NCI-H345 (cell line): Measurements from ENCODE around the gene COL1A1.
A peak's percentile ranks its signal among the peaks of the same experiment; 100 is the strongest.

Experiments used
- DNase-seq: peaks from one replicate; lab custom pipeline; 2025; lab: John Stamatoyannopoulos, UW

The COL1A1 gene

DNA sequence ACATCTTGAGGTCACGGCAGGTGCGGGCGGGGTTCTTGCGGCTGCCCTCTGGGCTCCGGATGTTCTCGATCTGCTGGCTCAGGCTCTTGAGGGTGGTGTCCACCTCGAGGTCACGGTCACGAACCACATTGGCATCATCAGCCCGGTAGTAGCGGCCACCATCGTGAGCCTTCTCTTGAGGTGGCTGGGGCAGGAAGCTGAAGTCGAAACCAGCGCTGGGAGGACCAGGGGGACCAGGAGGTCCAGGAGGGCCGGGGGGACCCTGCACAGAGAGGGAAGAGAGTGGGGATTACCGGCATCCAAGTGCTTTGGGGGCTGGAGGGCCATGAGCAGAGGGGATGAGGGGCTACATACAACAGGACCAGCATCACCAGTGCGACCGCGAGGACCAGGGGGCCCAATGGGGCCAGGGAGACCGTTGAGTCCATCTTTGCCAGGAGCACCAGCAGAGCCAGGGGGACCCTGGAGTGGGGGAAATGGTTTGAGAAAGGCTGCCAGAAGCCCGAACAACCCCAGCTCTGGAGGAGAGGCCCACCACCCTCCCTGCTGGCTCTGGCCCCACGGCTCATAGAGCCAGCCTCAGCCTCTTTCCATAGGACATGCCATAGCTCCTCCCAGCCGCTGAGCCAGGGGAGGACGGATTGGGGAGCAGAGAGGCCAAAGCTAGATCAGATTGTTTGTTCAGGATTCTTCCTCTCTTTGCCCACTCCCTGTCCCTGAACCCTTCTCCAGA lies 14.6 kb downstream of the COL1A1 start:
- DNase-seq: no peak

DNA sequence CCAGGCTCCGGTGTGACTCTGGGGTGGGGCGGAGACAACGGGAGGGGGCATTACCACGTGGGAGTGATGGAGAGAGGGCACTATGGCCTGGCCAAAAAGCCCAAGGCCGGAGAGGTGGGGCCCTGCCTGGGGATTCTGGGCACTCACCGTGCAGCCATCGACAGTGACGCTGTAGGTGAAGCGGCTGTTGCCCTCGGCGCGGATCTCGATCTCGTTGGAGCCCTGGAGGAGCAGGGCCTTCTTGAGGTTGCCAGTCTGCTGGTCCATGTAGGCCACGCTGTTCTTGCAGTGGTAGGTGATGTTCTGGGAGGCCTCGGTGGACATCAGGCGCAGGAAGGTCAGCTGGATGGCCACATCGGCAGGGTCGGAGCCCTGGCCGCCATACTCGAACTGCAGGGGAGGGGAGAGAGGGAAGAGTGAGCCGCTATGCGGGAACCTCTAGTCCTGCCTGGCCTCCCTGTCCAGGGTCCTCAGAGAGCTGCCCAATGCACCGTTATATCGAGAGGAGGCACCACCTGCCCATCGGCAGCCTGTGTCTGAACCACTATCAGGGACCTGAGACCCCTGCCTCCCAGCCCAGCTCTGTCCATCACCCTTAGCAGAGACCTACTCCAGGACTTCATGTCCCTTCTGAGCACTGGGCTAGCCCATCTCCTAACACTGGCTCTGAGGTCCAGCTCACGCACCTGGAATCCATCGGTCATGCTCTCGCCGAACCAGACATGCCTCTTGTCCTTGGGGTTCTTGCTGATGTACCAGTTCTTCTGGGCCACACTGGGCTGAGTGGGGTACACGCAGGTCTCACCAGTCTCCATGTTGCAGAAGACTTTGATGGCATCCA lies 15.6 kb downstream of the COL1A1 start:
- no peak for DNase-seq

DNA sequence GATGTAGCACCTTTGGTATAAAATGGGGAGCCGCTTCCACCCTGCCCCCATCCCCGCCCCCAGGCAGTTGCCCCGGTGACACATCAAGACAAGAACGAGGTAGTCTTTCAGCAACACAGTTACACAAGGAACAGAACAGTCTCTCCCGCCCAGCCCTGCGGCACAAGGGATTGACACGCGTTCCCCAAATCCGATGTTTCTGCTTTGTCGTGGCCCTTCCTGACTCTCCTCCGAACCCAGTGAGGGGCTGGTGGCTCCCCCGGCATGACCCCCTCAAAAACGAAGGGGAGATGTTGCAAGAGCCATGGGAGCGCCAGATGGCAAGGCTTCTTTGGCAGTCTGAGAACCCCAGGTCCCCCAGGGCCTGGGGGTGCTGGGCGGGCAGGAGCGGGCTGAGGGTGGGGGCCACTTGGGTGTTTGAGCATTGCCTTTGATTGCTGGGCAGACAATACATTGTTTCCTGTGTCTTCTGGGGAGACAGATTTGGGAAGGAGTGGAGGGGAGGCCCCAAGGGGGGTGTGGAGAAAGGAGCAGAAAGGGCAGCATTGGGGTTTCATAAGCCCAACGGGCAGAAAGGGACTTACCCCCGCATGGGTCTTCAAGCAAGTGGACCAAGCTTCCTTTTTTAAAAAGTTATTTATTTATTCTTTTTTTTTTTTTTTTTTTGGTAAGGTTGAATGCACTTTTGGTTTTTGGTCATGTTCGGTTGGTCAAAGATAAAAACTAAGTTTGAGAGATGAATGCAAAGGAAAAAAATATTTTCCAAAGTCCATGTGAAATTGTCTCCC lies 16.6 kb downstream of the COL1A1 start:
- DNase-seq: no peak

- no peak for DNase-seq
These were observed 17.4 kb downstream of the COL1A1 start for GRCh38 chr17:50184064-50184463.

DNA sequence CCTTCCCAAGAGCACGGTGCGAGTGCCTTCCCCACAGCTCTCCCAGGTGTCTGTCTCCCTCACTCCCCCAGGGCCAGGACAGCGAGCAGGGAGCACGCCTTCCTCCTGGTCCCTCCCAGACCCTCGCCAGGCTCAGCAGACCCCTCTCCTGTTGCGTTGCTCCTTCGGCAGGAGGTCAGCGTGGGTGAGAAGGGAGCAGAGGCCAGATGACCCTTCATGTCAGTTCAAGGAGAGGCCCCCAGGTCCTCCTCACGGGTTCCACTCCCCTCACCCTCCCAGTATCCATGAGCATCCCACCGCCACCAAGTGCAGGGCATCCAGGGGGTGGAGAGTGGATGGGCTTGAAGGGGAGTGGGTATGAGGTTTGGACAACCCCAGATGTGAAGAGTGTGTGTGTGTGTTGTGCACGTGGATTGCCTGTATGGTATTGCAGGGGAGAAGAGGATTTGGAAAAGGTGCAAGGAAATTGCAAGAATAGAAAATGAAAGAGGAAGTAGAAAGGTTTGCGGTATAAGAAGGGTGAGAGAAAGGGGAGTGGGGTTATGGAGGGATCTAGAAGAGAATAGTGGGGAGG lies 17.9 kb downstream of the COL1A1 start:
- no peak for DNase-seq

GRCh38 chr17:50182783-50183420 lies 18.5 kb downstream of the COL1A1 start:
- no peak for DNase-seq

DNA sequence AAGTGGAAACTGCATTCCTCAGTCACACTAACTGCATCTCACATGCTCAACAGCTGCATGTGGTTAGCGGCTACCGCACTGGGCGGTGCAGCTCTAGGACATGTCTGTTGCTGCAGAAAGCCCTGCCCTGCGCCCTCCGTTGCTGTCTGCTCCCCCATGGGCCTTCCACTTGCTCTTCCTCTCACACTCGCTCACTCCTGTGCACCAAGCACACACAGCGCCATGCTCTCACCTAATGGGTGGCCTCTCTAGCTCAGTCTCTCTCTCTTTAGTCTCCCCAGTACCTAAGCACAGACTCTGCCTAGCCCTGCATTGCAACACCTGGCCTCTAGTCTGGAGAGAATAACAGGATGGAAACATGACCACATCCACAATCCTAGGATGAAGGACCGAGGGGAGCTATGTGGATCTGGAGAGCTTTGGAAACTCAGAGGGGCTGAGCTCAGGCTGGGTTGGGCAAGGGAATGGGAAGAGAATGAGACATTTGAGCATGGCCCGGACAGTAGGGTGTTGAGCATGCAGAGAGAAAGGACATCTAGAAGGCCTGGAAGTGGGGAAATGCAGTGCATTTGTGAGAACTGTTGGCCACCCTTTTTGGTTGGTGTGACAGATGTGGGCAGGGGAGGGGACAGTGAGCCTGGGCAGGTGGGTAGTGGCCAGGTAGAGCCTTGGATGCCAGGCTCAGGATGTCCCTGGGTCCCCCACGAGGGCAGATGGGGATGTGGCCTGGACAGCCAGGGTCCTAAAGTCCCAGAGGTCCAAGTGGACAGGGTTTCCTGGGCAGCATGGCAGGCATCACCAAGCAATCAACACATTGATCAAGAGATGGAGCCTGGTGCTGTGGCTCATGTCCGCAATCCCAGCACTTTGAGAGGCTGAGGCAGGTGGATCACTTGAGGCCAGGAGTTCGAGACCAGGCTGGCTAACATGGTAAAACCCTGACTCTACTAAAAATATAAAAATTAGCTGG lies 19.6 kb downstream of the COL1A1 start:
- no peak for DNase-seq

- no peak for DNase-seq
These were observed 20.3 kb downstream of the COL1A1 start for GRCh38 chr17:50181144-50181543.

DNA sequence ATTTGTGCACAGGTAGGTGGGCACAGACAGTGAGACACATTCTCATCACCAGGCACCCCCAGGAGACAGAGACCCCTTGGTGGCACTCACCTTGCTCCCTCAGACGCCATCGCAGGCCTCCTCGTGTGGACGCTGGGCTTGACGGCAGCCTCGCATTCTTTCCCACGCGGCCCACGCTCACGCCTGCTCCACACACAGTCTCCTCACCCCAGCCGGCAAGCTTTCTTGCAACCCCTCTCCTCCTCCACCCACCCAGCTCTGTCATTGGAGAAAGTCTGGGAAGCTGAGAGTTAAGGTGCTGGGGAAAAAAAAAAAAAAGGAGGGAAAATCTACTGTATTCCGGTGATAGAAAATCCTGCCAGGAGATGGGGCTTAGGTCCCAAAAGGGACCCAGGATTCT lies 20.8 kb downstream of the COL1A1 start:
- DNase-seq: no peak

DNA sequence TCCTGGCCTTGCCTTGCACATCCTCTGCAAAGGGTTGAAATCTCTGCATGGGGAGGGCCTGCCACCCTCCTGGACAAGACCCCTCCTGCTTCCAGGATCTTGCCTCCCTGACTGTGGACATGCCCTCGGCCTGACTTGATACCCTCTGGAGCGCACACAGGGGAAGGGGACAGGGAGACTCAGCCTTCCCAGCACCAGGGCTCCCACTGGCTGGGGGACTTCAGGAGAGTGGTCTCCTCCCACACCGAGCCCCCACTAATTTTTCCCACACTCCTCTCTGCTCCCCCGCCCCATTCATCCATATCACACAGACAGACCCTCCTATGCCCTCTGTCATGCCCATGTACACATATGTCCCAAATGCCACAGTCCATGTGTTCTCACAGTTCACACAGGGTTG lies 21.3 kb downstream of the COL1A1 start:
- DNase-seq: no peak

- peak; percentile 56 for DNase-seq
These were observed 23.2 kb downstream of the COL1A1 start for GRCh38 chr17:50177983-50178834.

GRCh38 chr17:50177476-50177875 lies 24.0 kb downstream of the COL1A1 start:
- no peak for DNase-seq

- DNase-seq: no peak
These were observed 24.7 kb downstream of the COL1A1 start for GRCh38 chr17:50176559-50177357.

- no peak for DNase-seq
These were observed 26.2 kb downstream of the COL1A1 start for GRCh38 chr17:50175035-50175807.

- no peak for DNase-seq
These were observed 27.0 kb downstream of the COL1A1 start for GRCh38 chr17:50174444-50174843.

GRCh38 chr17:50173335-50173941 lies 28.0 kb downstream of the COL1A1 start:
- DNase-seq: no peak

DNA sequence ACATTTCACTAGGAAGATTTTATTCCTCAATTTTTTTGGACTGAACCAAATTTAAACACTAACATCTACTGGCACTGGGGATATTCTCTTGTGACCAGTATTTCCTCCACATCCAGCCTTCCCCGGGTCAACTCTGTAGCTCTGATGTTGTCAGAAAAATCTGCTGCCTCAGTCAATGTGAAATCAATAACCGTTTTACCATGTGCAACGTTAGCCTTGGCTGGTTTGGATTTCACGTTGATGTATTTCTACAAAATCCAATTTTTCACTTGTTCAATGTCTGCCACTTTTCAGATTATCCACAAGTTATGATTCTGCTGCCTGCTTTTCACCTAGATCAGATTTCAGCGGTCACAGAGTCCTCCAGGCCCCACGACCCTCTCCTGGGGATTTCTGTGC lies 28.5 kb downstream of the COL1A1 start:
- no peak for DNase-seq

DNA sequence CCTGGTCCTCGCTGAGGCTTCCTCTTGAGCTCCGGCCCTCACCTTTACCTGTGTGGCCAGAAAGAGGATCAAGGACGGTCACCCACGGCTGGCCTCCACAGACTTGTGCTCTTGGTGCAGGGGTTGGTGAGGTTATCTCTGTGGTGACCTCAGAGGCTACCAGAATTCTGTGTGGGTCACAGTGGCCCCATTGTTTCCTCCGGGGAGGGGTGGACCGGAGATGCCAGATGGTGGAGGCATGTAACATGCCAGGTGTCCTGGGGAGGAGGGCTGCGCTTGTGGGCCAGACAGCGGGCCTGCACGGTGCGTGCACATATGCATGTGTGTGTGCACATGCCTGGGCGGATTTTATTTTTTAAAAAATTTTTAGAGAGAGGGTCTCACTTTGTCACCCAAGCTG lies 29.3 kb downstream of the COL1A1 start:
- no peak for DNase-seq
